GM19328 (cell line): Measurements from ENCODE around the gene CCDC92B.
"Not testable (repeated sequence)": the region's sequence is repeated elsewhere in the genome, so short reads cannot be mapped to it uniquely, and the experiment has no call there.

ENCODE experiments used
- ATAC-seq: cut with Tn5 transposase; IDR thresholded peaks from one replicate; pipeline ENCODE4 v1.9.1; 2021; ENCODE audit warnings: mild to moderate bottlenecking, moderate library complexity; ENCODE audit not compliant: unreplicated experiment

Gene CCDC92B

GRCh38 chr17:2749058-2749783 lies at the start of gene CCDC92B:
CCDC92B (minus strand) TSS chr17:2749652; CDS start chr17:2735145, 14,507 bp downstream.
- ATAC-seq, result no peak

GRCh38 chr17:2798678-2799077 lies 49.2 kb upstream of the CCDC92B start:
- no peak for ATAC-seq

DNA sequence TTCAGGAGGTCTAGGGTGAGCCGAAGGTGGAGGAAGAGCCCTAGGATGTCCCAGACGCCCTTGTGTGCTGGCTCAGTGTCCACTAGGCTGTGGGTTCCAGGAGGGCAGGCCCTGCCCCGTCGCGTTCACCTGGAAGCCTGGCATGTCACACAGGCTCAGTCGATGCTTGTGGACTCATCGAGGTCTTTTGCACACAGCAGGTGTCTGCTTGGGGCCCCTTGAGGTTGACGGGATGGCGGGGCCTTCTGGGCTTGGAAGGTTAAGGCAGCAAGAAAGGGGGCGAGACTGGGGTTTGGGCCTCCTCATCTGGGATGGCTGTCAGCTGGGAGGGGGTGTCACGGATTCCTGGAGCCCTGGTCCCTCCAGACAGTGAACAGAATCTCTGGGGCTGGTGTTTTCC lies 48.7 kb upstream of the CCDC92B start:
- ATAC-seq, result no peak

DNA sequence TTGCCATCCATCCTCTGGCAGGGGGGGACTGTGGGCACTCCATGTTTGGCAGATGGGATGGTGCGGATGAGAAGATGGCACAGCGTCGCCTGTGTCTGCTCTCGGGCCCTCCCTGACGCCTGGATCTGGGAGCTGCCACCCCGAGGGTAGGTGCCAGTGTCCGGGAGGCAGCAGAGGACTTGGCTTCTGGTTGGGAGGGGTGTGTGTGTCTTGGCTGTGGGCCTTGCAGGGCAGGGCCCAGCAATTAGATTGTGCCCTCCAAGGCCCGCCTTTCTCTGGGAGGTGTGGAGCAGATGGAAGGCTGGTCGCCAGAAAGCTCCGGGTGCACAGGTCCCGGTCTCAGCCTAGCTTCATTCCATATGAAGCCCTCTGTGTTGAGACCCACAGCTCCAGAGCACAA lies 48.2 kb upstream of the CCDC92B start:
- no peak for ATAC-seq

GRCh38 chr17:2797226-2797625 lies 47.8 kb upstream of the CCDC92B start:
- ATAC-seq, result no peak

- no peak for ATAC-seq
These were observed 47.0 kb upstream of the CCDC92B start, which contains the start of gene RAP1GAP2 for GRCh38 chr17:2796164-2797125. RAP1GAP2 (plus strand) TSS chr17:2796438; CDS start chr17:2796528, 90 bp downstream.

- ATAC-seq, result no peak
These were observed 46.1 kb upstream of the CCDC92B start for GRCh38 chr17:2795441-2796163.

DNA sequence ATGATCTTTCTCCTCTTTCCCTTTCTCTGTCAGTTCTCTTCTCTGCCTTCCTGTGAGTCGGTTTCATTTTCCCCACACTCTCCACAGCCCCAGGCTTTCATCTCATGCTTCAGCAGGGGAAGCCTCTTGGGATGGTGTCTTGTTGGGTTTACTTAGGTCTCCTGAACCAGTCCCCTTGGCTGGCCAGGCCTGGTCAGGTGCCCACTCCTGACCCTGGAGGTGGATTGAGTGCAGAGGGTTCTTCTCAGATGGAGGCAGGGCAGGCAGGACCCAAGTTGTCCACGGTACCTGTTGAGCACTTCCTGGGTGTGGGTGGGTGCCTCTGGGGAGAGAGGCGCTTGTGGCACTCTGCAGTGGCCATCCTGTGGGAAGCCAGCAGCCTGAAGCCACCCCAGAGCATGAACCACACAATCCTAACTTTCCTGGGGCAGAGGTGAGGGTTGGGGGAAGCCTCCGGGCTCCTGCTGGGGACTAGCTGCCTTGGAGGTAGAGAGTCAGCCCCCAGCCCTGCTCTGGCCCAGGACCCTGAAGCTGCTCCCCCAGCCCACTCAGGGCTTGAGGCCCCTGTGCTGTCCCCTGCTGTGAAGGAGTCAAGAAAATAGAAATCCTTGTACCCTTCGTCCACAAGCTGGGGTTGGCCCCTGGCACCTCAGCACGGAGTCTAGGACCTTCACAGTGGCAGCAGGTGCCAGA lies 44.8 kb upstream of the CCDC92B start:
- no peak for ATAC-seq

DNA sequence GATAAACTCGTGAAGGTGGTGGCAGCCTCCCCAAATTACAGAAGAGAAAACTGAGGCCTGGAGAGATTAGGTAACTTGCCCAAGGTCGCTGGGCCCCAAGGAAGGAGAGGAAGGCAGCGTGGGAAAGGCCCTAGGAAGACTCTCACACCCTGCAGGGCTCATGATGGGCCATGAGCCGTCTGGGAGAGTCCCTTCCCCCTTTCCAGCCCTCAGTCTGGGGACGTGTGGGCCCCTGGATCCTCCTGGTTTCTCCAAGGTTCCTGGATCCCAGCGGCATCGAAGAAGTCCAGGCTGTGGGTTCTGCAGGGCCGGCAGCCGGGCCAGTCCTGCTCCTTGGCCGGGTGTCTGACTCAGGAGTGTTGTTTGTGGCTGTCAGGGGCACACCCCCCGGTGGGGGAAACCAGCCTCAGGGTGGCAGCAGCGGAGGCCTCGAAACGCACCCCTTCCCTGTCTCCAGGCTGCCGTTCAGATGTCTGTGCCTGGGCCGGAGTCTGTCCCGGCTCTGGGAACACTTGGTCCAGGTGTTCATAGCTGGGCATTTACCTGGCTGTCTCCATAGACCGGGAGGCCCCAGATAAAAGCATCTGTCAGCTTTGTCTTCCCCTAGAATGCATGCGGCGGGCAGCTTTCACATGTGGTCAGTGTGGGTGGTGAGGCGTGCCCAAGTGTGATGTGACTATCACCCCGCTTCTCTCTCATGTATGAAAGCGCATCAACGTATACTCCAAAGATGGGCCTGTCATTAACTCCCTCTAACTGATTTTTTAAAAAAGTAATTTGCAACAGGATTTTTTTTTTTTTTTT lies 43.1 kb upstream of the CCDC92B start:
- no peak for ATAC-seq

- no peak for ATAC-seq
These were observed 40.2 kb upstream of the CCDC92B start for GRCh38 chr17:2789700-2790099.

DNA sequence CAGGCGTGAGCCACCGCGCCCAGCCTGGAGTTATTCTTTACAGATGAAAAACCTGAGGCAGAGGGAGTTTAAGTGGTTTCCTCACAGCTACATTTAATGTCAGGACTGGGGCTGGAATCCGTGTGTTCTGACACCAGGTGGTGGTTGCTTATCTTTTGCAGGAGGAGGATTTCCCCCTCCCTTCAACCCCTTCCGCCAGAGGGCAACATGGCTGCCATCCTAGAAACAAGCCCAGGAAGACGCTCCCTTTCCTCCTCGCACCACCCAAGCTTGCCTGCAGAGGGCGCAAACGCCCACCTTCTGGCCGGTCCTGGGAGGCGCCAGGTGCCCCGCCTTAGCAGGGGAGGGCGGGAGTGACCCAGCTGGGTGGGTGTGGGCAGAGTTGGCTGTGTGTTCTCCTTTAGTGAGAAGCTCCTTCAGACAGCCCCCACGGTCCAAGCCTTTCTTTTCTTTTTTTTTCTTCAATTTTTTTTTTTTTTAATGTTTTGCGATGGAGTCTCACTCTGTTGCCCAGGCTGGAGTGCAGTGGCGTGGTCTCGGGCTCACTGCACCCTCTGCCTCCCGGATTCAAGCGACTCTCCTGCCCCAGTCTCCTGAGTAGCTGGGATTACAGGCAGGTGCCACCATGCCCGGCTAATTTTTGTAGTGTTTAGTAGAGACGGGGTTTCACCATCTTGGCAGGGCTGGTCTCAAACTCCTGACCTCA lies 36.9 kb upstream of the CCDC92B start:
- no peak for ATAC-seq

DNA sequence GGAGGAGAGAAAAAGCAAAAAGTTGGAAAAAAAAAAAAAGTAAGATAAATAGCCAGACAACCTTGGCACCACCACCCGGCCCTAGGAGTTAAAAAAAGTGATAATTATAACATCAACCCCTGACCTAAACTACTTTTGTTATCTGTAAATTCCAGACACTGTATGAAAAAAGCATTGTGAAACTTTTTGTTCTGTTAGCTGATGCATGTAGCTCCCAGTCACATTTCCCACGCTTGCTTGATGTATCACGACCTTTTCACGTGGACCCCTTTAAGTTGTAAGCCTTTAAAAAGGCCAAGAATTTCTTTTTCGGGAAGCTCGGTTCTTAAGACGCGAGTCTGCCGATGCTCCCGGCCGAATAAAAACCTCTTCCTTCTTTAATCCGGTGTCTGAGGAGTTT lies 35.9 kb upstream of the CCDC92B start:
- not testable (repeated sequence) for ATAC-seq

- no peak for ATAC-seq
These were observed 35.4 kb upstream of the CCDC92B start for GRCh38 chr17:2784864-2785263.

DNA sequence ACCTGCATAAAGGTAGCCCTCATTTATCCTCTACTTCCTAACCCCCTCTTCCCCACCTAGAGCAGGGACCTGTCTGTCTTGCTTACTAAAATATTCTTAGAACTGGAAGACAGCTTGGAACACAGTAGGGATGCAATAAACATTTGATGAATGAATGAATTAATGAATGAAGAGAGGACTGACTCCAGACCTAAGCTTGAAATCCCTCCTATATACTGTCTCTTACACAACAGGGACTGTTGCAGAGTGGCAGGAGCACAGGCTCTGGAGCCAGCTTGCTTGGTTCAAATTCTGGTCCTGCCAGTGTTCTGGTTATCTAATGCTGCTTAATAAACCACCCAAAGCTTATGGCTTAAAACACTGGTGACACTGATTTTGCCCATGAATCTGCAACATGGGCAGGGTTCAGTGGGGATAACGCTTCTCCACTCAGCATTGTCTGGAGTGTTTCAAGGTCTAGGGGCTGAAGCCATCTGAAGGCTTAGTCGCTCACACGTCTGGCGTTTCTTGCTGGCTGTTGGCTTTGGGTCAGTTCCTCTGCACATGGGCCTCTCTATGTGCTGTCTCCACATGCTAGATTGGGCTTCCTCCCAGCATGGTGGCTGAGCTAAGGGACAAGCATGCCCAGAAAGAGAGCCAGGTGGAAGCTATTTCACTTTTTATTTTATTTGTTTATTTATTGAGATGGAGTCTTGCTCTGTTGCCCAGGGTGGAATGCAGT lies 34.0 kb upstream of the CCDC92B start:
- ATAC-seq, result no peak

- ATAC-seq, result no peak
These were observed 32.6 kb upstream of the CCDC92B start for GRCh38 chr17:2782055-2782454.

GRCh38 chr17:2781598-2781997 lies 32.1 kb upstream of the CCDC92B start:
- not testable (repeated sequence) for ATAC-seq

DNA sequence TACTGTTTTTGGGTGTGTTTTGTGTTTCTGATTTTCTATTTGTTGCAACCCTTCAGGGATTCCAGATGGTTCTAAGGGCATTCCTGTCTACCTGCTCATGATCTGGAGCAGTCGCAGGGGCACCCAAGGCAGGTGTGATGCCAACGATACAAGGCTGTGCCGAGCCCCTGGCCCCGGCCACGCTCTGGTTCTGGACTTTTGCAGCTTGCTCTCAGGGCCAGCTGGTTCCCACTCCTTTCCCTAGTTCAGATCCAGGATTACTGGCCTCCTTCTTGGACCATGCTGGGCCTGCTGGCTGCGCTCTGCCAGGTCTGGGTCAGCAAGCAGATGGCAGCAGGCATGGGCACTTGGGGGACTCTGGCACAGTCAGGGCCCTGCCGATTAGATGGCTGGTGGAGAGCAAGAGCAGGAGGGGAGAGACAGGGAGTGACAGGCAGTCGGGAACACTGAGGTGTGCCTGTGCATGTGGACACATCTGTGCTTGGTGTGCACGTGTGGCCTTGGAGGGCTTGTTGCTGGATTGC lies 31.5 kb upstream of the CCDC92B start:
- ATAC-seq, result no peak

GRCh38 chr17:2780256-2780655 lies 30.8 kb upstream of the CCDC92B start:
- no peak for ATAC-seq
